GM23338 (cell line): ENCODE measurements around the gene DACH1. TPM values are rescaled to one million over a fixed set of nuclear protein-coding genes. Genes with fewer than 3 reads are reported as not detected.

Source experiments
- ATAC-seq: fragments of 200-7000 bp; cut with Tn5 transposase; 3 replicates; pipeline ENCODE4 v1.9.1; 2020
- DNase-seq: peaks from one replicate; pipeline ENCODE4 v3.0.0-alpha.2; 2015; ENCODE audit warnings: low spot score
- H2AFZ ChIP-seq: fragments of 200-600 bp; sonication (generic); 2 replicates; pipeline ENCODE4 v1.8.0; 2016; ENCODE audit warnings: antibody characterized with exemption, mild to moderate bottlenecking, moderate library complexity
- H3F3A ChIP-seq: fragments of 200-600 bp; sonication (generic); replicated peaks from 2 replicates; pipeline ENCODE4 v1.8.0; 2017; ENCODE audit warnings: antibody characterized with exemption, mixed run types, low read depth
- H3K27ac ChIP-seq: fragments of 200-600 bp; sonication (generic); 2 replicates; pipeline ENCODE4 v1.6.1; 2016; ENCODE audit warnings: low read depth
- H3K27me3 ChIP-seq: fragments of 200-600 bp; sonication (generic); 2 replicates; pipeline ENCODE4 v1.8.0; 2016; ENCODE audit warnings: mild to moderate bottlenecking, mixed run types, moderate library complexity; ENCODE audit not compliant: insufficient read depth
- H3K36me3 ChIP-seq: fragments of 200-600 bp; sonication (generic); 2 replicates; pipeline ENCODE4 v1.8.0; 2016; ENCODE audit warnings: mild to moderate bottlenecking; ENCODE audit not compliant: insufficient read depth
- H3K4me1 ChIP-seq: fragments of 200-600 bp; sonication (generic); 2 replicates; pipeline ENCODE4 v1.8.0; 2016; ENCODE audit warnings: mild to moderate bottlenecking, moderate library complexity; ENCODE audit not compliant: insufficient read depth
- H3K4me2 ChIP-seq: fragments of 200-600 bp; sonication (generic); 2 replicates; pipeline ENCODE4 v1.7.1; 2017; ENCODE audit warnings: mixed run types
- H3K4me3 ChIP-seq: fragments of 200-600 bp; sonication (generic); 2 replicates; pipeline ENCODE4 v1.6.1; 2016; ENCODE audit warnings: mixed run types
- H3K79me2 ChIP-seq: fragments of 200-600 bp; sonication (generic); replicated peaks from 2 replicates; pipeline ENCODE4 v1.8.0; 2017; ENCODE audit warnings: mild to moderate bottlenecking; ENCODE audit not compliant: insufficient read depth
- H3K9me2 ChIP-seq: fragments of 200-600 bp; sonication (generic); 2 replicates; pipeline ENCODE4 v1.8.0; 2017; ENCODE audit not compliant: insufficient read depth
- H4K20me1 ChIP-seq: fragments of 200-600 bp; sonication (generic); replicated peaks from 2 replicates; pipeline ENCODE4 v1.8.0; 2017; ENCODE audit warnings: mild to moderate bottlenecking; ENCODE audit not compliant: insufficient read depth
- H3K27ac Mint-ChIP-seq: 2 replicates; pipeline ENCODE4 v1.8.0; 2020; ENCODE audit warnings: inconsistent platforms, mild to moderate bottlenecking, moderate library complexity, mixed read lengths
- H3K27me3 Mint-ChIP-seq: 3 replicates; pipeline ENCODE4 v1.8.0; 2022; ENCODE audit warnings: low read depth, mild to moderate bottlenecking, moderate library complexity, mixed read lengths, inconsistent platforms; ENCODE audit not compliant: insufficient read depth, poor library complexity
- H3K36me3 Mint-ChIP-seq: 3 replicates; pipeline ENCODE4 v1.8.0; 2021; ENCODE audit warnings: low read depth, mild to moderate bottlenecking, inconsistent platforms, moderate library complexity, mixed read lengths
- H3K4me1 Mint-ChIP-seq: 3 replicates; pipeline ENCODE4 v1.8.0; 2020; ENCODE audit warnings: mild to moderate bottlenecking, inconsistent platforms, mixed read lengths
- H3K4me3 Mint-ChIP-seq: 3 replicates; pipeline ENCODE4 v1.8.0; 2021; ENCODE audit warnings: moderate library complexity, mild to moderate bottlenecking, inconsistent platforms, mixed read lengths
- H3K9me3 Mint-ChIP-seq: 3 replicates; pipeline ENCODE4 v1.8.0; 2020; ENCODE audit warnings: moderate library complexity, mild to moderate bottlenecking, inconsistent platforms, mixed read lengths
- CREB1 ChIP-seq: fragments of 250-450 bp; sonication (Bioruptor Pico); IDR thresholded peaks from 2 replicates; pipeline ENCODE4 v1.5.0; 2020; ENCODE audit warnings: low read depth, mild to moderate bottlenecking, moderate library complexity
- ETS1 ChIP-seq: IDR thresholded peaks from 2 replicates; pipeline ENCODE4 v1.6.1; 2016; ENCODE audit warnings: antibody characterized with exemption
- EZH2 ChIP-seq: fragments of 200-600 bp; sonication (generic); IDR thresholded peaks from one replicate; pipeline ENCODE4 v1.8.0; 2017; ENCODE audit warnings: antibody characterized with exemption, mild to moderate bottlenecking, low read depth; ENCODE audit not compliant: unreplicated experiment
- EZH2phosphoT487 ChIP-seq: fragments of 200-600 bp; sonication (generic); IDR thresholded peaks from one replicate; pipeline ENCODE4 v1.8.1; 2018; ENCODE audit warnings: antibody characterized with exemption; ENCODE audit not compliant: unreplicated experiment
- JUNB ChIP-seq: IDR thresholded peaks from one replicate; pipeline ENCODE4 v1.6.1; 2016; ENCODE audit warnings: antibody characterized with exemption; ENCODE audit not compliant: unreplicated experiment
- NANOG ChIP-seq: IDR thresholded peaks from 2 replicates; pipeline ENCODE4 v1.6.1; 2016; ENCODE audit warnings: antibody characterized with exemption, borderline replicate concordance
- POLR2AphosphoS5 ChIP-seq: IDR thresholded peaks from 2 replicates; pipeline ENCODE4 v1.6.1; 2016; ENCODE audit warnings: antibody characterized with exemption, low read depth
- STAT1 ChIP-seq: IDR thresholded peaks from one replicate; pipeline ENCODE4 v1.6.1; 2016; ENCODE audit warnings: antibody characterized with exemption; ENCODE audit not compliant: unreplicated experiment
- ZNF114 ChIP-seq: fragments of 250-450 bp; sonication (Bioruptor Pico); IDR thresholded peaks from 2 replicates; pipeline ENCODE4 v1.5.0; 2020; ENCODE audit warnings: mild to moderate bottlenecking, moderate library complexity
- ZNF331 ChIP-seq: fragments of 250-450 bp; sonication (Bioruptor Pico); IDR thresholded peaks from 2 replicates; pipeline ENCODE4 v1.5.0; 2020; ENCODE audit warnings: low read depth, mild to moderate bottlenecking, moderate library complexity
- ZNF462 ChIP-seq: fragments of 250-450 bp; sonication (Bioruptor Pico); IDR thresholded peaks from 2 replicates; pipeline ENCODE4 v1.5.0; 2020; ENCODE audit warnings: mild to moderate bottlenecking, moderate library complexity
- polyA plus RNA-seq: library from polyadenylated mRNA; unstranded; fragments of >200 nt; fragmentation: Nextera tagmentation; extraction: Ambion mirVana; gene quantifications from 2 replicates; pipeline ENCODE4 v1.2.1, GENCODE V29; 2016
- total RNA-seq: library from RNA; depleted of rRNA; stranded (reverse); fragments of >200 nt; shearing (Covaris generic); gene quantifications from 2 replicates; pipeline ENCODE4 v1.2.3, GENCODE V29; 2014
- TF ChIP-seq, protein P1 (sequence below), 2 experiments: fragments of 200-600 bp in 1 of 2; sonication (generic) in 1 of 2; conservative IDR thresholded peaks; 2 replicates each; pipeline versions ENCODE4 v1.5.1 to v1.6.1; 2016 to 2017; ENCODE audit warnings: antibody characterized with exemption in 2 of 2, low read depth in 2 of 2, mild to moderate bottlenecking in 2 of 2, moderate library complexity in 1 of 2
- TF ChIP-seq, protein P2 (sequence below): IDR thresholded peaks from one replicate; pipeline ENCODE4 v1.6.1; 2018; ENCODE audit warnings: antibody characterized with exemption; ENCODE audit not compliant: unreplicated experiment

DACH1 gene
- total and polyA plus RNA-seq, 2 experiments from 2014 or later: 0.45 to 0.57 TPM

DNA sequence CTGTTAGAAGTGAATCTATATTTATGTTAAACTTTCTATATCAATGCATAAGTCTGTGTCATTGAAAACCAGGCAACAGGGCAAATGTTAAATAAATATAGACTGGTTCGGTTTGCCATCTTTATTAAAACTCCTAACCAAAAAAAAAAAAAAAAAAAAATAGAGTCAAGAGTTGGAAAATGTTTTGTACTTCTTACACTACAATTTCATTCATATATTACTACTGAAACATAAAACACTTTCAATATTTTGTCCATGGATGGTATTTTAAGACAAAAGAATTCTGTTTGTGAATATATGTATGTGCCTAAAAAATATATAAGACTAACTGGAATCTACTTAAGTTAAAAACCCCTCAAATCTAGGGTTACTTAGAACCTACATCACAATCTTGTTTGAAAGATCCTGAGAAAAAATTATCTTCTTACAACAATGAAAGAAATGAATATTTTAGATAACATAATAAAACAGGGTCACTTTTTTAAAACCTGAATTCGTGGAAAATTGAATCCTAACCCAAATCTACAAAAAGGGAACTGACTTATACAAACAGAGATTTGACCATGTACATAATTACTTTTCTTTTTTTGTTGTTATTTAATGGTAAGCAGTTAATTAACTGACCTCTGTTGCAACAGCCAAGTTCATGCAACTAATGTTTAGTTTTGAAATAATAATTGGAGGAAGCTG lies 5.1 kb downstream of the DACH1 start:
- ATAC-seq (no peak), DNase-seq (no peak)
- no peak overlapping the region for H3K27ac ChIP-seq
- H3K9me2 ChIP-seq: no peaks in the 10 kb centered on the region
- no peaks in the 10 kb centered on the region for H4K20me1 ChIP-seq
- Mint-ChIP-seq H3K27ac (no peak overlapping the region), H3K4me3 (no peak overlapping the region), H3K27me3 (peaks cover 31% of the 10 kb centered on the region), H3K36me3 (no peaks in the 10 kb centered on the region), H3K4me1 (peaks cover 6% of the 10 kb centered on the region), H3K9me3 (0 out of 3 replicates have a peak, but pooled peaks cover 2% of the 10 kb centered on the region)
- H2AFZ ChIP-seq: no peak overlapping the region
- no peaks in the 10 kb centered on the region for H3K79me2 ChIP-seq
- peaks cover 8% of the 10 kb centered on the region for H3K4me1 ChIP-seq
- peaks cover 5% of the 10 kb centered on the region; the same call in 1 of the 2 replicates for H3F3A ChIP-seq
- no peaks in the 10 kb centered on the region for H3K36me3 ChIP-seq
- no peak overlapping the region for H3K4me2 ChIP-seq
- peaks cover 57% of the 10 kb centered on the region for H3K27me3 ChIP-seq
- H3K4me3 ChIP-seq: no peak overlapping the region
- TF ChIP-seq ETS1 (no peak), NANOG (no peak), ZNF331 (CRISPR knock-in tag) (no peak), CREB1 (CRISPR knock-in tag) (no peak), JUNB (no peak), EZH2phosphoT487 (no peak), POLR2AphosphoS5 (no peak), EZH2 (no peak), ZNF114 (CRISPR knock-in tag) (no peak), STAT1 (no peak), ZNF462 (CRISPR knock-in tag) (no peak)
- TF ChIP-seq, protein P1, sequence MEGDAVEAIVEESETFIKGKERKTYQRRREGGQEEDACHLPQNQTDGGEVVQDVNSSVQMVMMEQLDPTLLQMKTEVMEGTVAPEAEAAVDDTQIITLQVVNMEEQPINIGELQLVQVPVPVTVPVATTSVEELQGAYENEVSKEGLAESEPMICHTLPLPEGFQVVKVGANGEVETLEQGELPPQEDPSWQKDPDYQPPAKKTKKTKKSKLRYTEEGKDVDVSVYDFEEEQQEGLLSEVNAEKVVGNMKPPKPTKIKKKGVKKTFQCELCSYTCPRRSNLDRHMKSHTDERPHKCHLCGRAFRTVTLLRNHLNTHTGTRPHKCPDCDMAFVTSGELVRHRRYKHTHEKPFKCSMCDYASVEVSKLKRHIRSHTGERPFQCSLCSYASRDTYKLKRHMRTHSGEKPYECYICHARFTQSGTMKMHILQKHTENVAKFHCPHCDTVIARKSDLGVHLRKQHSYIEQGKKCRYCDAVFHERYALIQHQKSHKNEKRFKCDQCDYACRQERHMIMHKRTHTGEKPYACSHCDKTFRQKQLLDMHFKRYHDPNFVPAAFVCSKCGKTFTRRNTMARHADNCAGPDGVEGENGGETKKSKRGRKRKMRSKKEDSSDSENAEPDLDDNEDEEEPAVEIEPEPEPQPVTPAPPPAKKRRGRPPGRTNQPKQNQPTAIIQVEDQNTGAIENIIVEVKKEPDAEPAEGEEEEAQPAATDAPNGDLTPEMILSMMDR (conservative IDR thresholded peaks at IDR 0.05; ENCODE audit: low read depth in 2 of 2): no peak
- TF ChIP-seq, protein P2, sequence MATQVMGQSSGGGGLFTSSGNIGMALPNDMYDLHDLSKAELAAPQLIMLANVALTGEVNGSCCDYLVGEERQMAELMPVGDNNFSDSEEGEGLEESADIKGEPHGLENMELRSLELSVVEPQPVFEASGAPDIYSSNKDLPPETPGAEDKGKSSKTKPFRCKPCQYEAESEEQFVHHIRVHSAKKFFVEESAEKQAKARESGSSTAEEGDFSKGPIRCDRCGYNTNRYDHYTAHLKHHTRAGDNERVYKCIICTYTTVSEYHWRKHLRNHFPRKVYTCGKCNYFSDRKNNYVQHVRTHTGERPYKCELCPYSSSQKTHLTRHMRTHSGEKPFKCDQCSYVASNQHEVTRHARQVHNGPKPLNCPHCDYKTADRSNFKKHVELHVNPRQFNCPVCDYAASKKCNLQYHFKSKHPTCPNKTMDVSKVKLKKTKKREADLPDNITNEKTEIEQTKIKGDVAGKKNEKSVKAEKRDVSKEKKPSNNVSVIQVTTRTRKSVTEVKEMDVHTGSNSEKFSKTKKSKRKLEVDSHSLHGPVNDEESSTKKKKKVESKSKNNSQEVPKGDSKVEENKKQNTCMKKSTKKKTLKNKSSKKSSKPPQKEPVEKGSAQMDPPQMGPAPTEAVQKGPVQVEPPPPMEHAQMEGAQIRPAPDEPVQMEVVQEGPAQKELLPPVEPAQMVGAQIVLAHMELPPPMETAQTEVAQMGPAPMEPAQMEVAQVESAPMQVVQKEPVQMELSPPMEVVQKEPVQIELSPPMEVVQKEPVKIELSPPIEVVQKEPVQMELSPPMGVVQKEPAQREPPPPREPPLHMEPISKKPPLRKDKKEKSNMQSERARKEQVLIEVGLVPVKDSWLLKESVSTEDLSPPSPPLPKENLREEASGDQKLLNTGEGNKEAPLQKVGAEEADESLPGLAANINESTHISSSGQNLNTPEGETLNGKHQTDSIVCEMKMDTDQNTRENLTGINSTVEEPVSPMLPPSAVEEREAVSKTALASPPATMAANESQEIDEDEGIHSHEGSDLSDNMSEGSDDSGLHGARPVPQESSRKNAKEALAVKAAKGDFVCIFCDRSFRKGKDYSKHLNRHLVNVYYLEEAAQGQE: no peak
